PC-3 (cell line): ENCODE measurements around the gene GABRD. TPM values are rescaled to one million over a fixed set of nuclear protein-coding genes. Genes with fewer than 3 reads are reported as not detected.

Experiments used
- ATAC-seq: fragments of 200-7000 bp; cut with Tn5 transposase; 2 replicates; pipeline ENCODE4 v1.9.1; 2020; ENCODE audit warnings: mild to moderate bottlenecking, moderate library complexity
- BruUV-seq: library from RNA; stranded (reverse); fragments of 400-500 nt; replicated peaks from 2 replicates; lab custom pipeline; 2021; lab: Mats Ljungman, UMichigan
- CTCF ChIA-PET: fragments of 300-600 bp; sonication (Branson Sonifier 250); formaldehyde crosslinking; loops from one replicate; lab custom pipeline; 2022; ENCODE audit warnings: antibody characterized with exemption; lab: Charles Lee
- POLR2A ChIA-PET: fragments of 300-600 bp; sonication (Branson Sonifier 250); formaldehyde crosslinking; loops from one replicate; lab custom pipeline; 2022; ENCODE audit warnings: antibody characterized with exemption; ENCODE audit not compliant: unreplicated experiment; lab: Charles Lee
- DNase-seq: peaks from one replicate; pipeline ENCODE4 v3.0.0-alpha.2; 2015
- H2AFZ ChIP-seq: fragments of 300-600 bp; sonication (generic); 2 replicates; pipeline ENCODE4 v1.6.0; 2016; ENCODE audit warnings: antibody characterized with exemption, low read length
- H3F3A ChIP-seq: fragments of 300-600 bp; sonication (generic); one replicate; pipeline ENCODE4 v1.6.0; 2017; ENCODE audit warnings: antibody characterized with exemption, low read length, control low read depth, mild to moderate bottlenecking; ENCODE audit not compliant: unreplicated experiment
- H3K27ac ChIP-seq: fragments of 300-600 bp; sonication (generic); 2 replicates; pipeline ENCODE4 v1.5.1; 2016; ENCODE audit warnings: mild to moderate bottlenecking, low read length
- H3K27me3 ChIP-seq: fragments of 300-600 bp; sonication (generic); 2 replicates; pipeline ENCODE4 v1.6.1; 2016; ENCODE audit warnings: low read length, mixed read lengths
- H3K36me3 ChIP-seq: fragments of 300-600 bp; sonication (generic); 2 replicates; pipeline ENCODE4 v1.6.1; 2016; ENCODE audit warnings: low read depth, mixed run types, low read length, mixed read lengths
- H3K4me1 ChIP-seq: fragments of 300-600 bp; sonication (generic); 2 replicates; pipeline ENCODE4 v1.5.1; 2016; ENCODE audit warnings: low read length; ENCODE audit not compliant: insufficient read depth
- H3K4me2 ChIP-seq: fragments of 300-600 bp; sonication (generic); 2 replicates; pipeline ENCODE4 v1.6.0; 2016; ENCODE audit warnings: low read length
- H3K4me3 ChIP-seq: fragments of 300-600 bp; sonication (generic); 2 replicates; pipeline ENCODE4 v1.5.1; 2016; ENCODE audit warnings: mild to moderate bottlenecking, low read length, mixed read lengths
- H3K79me2 ChIP-seq: fragments of 300-600 bp; sonication (generic); 2 replicates; pipeline ENCODE4 v1.6.1; 2017; ENCODE audit warnings: low read length, mixed read lengths
- H3K9ac ChIP-seq: fragments of 300-600 bp; sonication (generic); 2 replicates; pipeline ENCODE4 v1.6.0; 2016; ENCODE audit warnings: mild to moderate bottlenecking, low read length
- H3K9me2 ChIP-seq: fragments of 300-600 bp; sonication (generic); replicated peaks from 2 replicates; pipeline ENCODE4 v1.6.1; 2016; ENCODE audit warnings: mixed run types, low read length, mixed read lengths
- H3K9me3 ChIP-seq: fragments of 300-600 bp; sonication (generic); 2 replicates; pipeline ENCODE4 v1.6.1; 2016; ENCODE audit warnings: low read length, mixed read lengths
- H4K20me1 ChIP-seq: fragments of 300-600 bp; sonication (generic); 2 replicates; pipeline ENCODE4 v1.6.1; 2016; ENCODE audit warnings: low read length, mixed read lengths
- EZH2 ChIP-seq: fragments of 300-600 bp; sonication (generic); IDR thresholded peaks from one replicate; pipeline ENCODE4 v1.6.1; 2017; ENCODE audit warnings: antibody characterized with exemption, mild to moderate bottlenecking, low read length; ENCODE audit not compliant: unreplicated experiment
- EZH2phosphoT487 ChIP-seq: fragments of 300-600 bp; sonication (generic); IDR thresholded peaks from 2 replicates; pipeline ENCODE4 v1.6.1; 2018; ENCODE audit warnings: mild to moderate bottlenecking, antibody characterized with exemption, low read length, borderline replicate concordance
- intact Hi-C: fragments of 100-400 bp; cut with micrococcal nuclease; formaldehyde crosslinking; loops from 2 replicates; pipeline ENCODE4 v1.9.0; 2023
- total RNA-seq: library from RNA; depleted of rRNA; stranded (reverse); fragments of >200 nt; gene quantifications from 2 replicates; pipeline ENCODE4 v1.2.3, GENCODE V29; 2014
- TF ChIP-seq, protein P1 (sequence below): fragments of 300-600 bp; sonication (generic); conservative IDR thresholded peaks from 2 replicates; pipeline ENCODE4 v1.5.1; 2017; ENCODE audit warnings: antibody characterized with exemption, low read depth, mild to moderate bottlenecking, low read length

GABRD gene
- total RNA-seq, 1 experiment from 2014 or later: not detected

DNA sequence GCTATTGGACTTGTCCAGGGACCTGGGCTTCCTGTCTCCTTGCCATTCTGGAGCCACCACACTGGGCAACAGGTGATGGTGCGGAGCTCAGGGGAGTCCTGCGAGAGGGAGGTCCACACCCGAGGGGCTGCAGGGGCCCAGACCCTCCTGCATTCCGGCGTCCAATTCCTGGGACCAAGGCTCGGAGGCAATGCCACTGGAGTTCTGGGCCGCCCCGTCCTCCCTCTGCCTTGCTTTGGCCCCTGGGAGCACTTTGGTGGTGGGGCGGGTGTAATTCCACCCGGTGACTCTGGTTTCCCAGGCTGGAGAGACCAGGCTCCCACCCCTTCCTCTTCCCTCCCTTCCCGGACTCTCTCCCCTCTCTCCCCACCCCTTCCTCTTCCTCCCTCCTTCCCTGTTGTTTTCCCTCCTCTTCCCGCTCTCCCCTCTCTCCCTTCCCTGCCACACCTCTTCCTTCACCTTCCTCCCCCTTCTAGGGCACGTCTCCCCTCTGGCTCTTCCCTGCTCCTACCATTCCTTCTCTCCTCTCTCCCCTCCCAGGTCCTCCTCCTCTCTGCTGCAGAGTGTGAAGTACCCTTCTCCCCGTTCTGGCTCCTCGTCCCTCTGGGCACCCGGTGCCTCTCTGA lies 33.0 kb downstream of the GABRD start:
- H4K20me1 ChIP-seq: no peaks in the 10 kb centered on the region
- no peak overlapping the region for H2AFZ ChIP-seq
- peaks cover 14% of the 10 kb centered on the region; the same call in 1 of the 2 replicates for H3K36me3 ChIP-seq
- H3K4me3 ChIP-seq: peak overlapping the region; percentile 90; the same call in 1 of the 2 replicates
- intact Hi-C loops: no loop called here
- no peak overlapping the region for H3K27ac ChIP-seq
- no peaks in the 10 kb centered on the region for H3F3A ChIP-seq
- H3K9me2 ChIP-seq: no peaks in the 10 kb centered on the region
- ChIA-PET POLR2A (no interaction called here), CTCF (no interaction called here)
- H3K9ac ChIP-seq: no peak overlapping the region
- TF ChIP-seq, protein P1, sequence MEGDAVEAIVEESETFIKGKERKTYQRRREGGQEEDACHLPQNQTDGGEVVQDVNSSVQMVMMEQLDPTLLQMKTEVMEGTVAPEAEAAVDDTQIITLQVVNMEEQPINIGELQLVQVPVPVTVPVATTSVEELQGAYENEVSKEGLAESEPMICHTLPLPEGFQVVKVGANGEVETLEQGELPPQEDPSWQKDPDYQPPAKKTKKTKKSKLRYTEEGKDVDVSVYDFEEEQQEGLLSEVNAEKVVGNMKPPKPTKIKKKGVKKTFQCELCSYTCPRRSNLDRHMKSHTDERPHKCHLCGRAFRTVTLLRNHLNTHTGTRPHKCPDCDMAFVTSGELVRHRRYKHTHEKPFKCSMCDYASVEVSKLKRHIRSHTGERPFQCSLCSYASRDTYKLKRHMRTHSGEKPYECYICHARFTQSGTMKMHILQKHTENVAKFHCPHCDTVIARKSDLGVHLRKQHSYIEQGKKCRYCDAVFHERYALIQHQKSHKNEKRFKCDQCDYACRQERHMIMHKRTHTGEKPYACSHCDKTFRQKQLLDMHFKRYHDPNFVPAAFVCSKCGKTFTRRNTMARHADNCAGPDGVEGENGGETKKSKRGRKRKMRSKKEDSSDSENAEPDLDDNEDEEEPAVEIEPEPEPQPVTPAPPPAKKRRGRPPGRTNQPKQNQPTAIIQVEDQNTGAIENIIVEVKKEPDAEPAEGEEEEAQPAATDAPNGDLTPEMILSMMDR: no peak
- no peak for TF ChIP-seq EZH2
- TF ChIP-seq EZH2phosphoT487: no peak
- no peaks in the 10 kb centered on the region for H3K27me3 ChIP-seq
- H3K9me3 ChIP-seq: no peaks in the 10 kb centered on the region
- BruUV-seq: no TSS peak
- ATAC-seq (no peak), DNase-seq (no peak)
- H3K4me1 ChIP-seq: peaks cover 15% of the 10 kb centered on the region
- peak overlapping the region; percentile 96 for H3K4me2 ChIP-seq
- peaks cover 38% of the 10 kb centered on the region for H3K79me2 ChIP-seq

DNA sequence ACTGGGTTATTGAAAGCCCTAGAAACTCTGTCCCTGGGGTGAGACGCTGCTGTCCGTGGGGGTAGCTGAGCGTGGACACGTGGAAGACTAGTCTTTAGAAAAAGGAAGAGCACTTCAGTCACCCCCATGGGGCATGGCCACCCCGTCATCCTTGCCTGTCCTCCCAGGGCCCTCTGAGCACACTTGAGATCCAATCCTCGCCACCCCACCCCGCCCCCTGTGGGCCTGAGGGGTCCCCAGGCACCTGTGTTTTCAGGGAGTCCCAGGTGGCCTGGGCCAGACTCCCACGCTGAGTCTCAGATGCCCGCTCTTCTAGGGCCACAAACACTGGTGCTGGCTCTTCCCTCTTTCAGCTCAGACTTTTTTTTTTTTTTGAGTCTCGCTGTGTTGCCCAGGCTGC lies 33.6 kb downstream of the GABRD start:
- TF ChIP-seq, protein P1: no peak
- TF ChIP-seq EZH2phosphoT487 (no peak), EZH2 (no peak)
- Histone ChIP-seq H3K9me3 (no peaks in the 10 kb centered on the region), H3K27ac (no peak overlapping the region), H3K4me2 (no peak overlapping the region), H3K36me3 (peaks cover 16% of the 10 kb centered on the region; the same call in 1 of the 2 replicates), H3K9ac (no peak overlapping the region), H3K4me1 (peaks cover 15% of the 10 kb centered on the region), H4K20me1 (no peaks in the 10 kb centered on the region), H3K27me3 (no peaks in the 10 kb centered on the region), H3F3A (no peaks in the 10 kb centered on the region), H3K79me2 (peaks cover 38% of the 10 kb centered on the region), H2AFZ (no peak overlapping the region), H3K4me3 (no peak overlapping the region), H3K9me2 (no peaks in the 10 kb centered on the region)
- DNase-seq (no peak), ATAC-seq (no peak)
- ChIA-PET CTCF (no interaction called here), POLR2A (no interaction called here)
- intact Hi-C loops: no loop called here
- no TSS peak for BruUV-seq

DNA sequence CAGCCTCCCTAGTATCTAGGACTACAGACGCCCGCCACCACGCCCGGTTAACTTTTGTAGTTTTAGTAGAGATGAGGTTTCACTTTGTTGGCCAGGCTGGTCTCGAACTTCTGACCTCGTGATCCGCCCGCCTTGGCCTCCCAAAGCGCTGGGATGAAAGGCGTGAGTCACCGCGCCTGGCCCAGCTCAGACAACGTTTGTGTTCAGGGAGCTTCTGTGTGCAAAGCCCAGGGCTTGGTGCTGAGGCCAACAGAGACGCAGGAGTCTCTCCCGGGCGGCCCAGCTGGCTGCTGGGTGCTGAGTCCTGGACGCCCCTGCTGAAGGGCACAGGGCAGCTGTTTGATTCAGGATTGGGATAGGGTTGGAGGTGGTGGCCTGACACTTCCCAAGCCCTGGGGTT lies 34.1 kb downstream of the GABRD start:
- Histone ChIP-seq H3K4me2 (no peak overlapping the region), H3K9ac (no peak overlapping the region), H3K4me3 (no peak overlapping the region), H2AFZ (no peak overlapping the region), H3K36me3 (peaks cover 16% of the 10 kb centered on the region; the same call in 1 of the 2 replicates), H3K27me3 (no peaks in the 10 kb centered on the region), H3K4me1 (peaks cover 15% of the 10 kb centered on the region), H4K20me1 (no peaks in the 10 kb centered on the region), H3K79me2 (peaks cover 38% of the 10 kb centered on the region), H3F3A (no peaks in the 10 kb centered on the region), H3K27ac (no peak overlapping the region), H3K9me2 (no peaks in the 10 kb centered on the region), H3K9me3 (no peaks in the 10 kb centered on the region)
- ChIA-PET CTCF (no interaction called here), POLR2A (no interaction called here)
- intact Hi-C loops: no loop called here
- ATAC-seq: no peak
- no TSS peak for BruUV-seq
- TF ChIP-seq, protein P1: no peak
- TF ChIP-seq EZH2: no peak
- TF ChIP-seq EZH2phosphoT487: no peak
- DNase-seq: no peak
